Endothelial cell of umbilical vein (primary cell): ENCODE data around the gene PPP3CA. TPM values are rescaled to one million over a fixed set of nuclear protein-coding genes. Genes with fewer than 3 reads are reported as not detected.

Experiments used
- BruUV-seq: library from RNA; stranded (reverse); fragments of 400-500 nt; replicated peaks from 2 replicates; lab custom pipeline; 2021; lab: Mats Ljungman, UMichigan
- CTCF ChIA-PET: fragments of 300-600, 350-600 bp; sonication (Branson Sonifier 250); formaldehyde crosslinking; loops from one replicate; lab custom pipeline; 2021; ENCODE audit warnings: antibody characterized with exemption, inconsistent platforms; lab: Charles Lee
- POLR2A ChIA-PET: fragments of 300-600, 350-600 bp; sonication (Branson Sonifier 250); formaldehyde crosslinking; loops from one replicate; lab custom pipeline; 2021; ENCODE audit warnings: antibody characterized with exemption, inconsistent platforms; lab: Charles Lee
- DNase-seq: peaks from one replicate; pipeline ENCODE4 v3.0.0-alpha.2; 2011; ENCODE audit warnings: low read depth, low spot score
- FAIRE-seq: peaks from 2 replicates; lab custom pipeline; 2011; peaks lifted over from hg19 to GRCh38; lab: Jason Lieb, UNC
- H2AFZ ChIP-seq: 2 replicates; pipeline ENCODE4 v1.6.0; 2012; ENCODE audit warnings: low read depth, low read length, control low read depth, inconsistent platforms
- H3K27ac ChIP-seq: 2 replicates; pipeline ENCODE4 v1.5.1; 2011; ENCODE audit warnings: low read depth, mild to moderate bottlenecking, control low read depth, low read length, moderate library complexity; ENCODE audit not compliant: insufficient read depth
- H3K27me3 ChIP-seq, 2 experiments: 2 replicates each; pipeline versions ENCODE4 v1.6.0 to v1.6.1; 2011; ENCODE audit warnings: low read length in 2 of 2, mixed read lengths in 1 of 2; ENCODE audit not compliant: control insufficient read depth in 2 of 2, insufficient read depth in 2 of 2
- H3K36me3 ChIP-seq, 2 experiments: 2 replicates in 1 of 2; 3 replicates in 1 of 2; pipeline ENCODE4 v1.5.1; 2011; ENCODE audit warnings: low read length in 2 of 2, mild to moderate bottlenecking in 1 of 2, moderate library complexity in 1 of 2; ENCODE audit not compliant: control insufficient read depth in 2 of 2, insufficient read depth in 2 of 2; ENCODE audit errors: extremely low read depth in 1 of 2
- H3K4me1 ChIP-seq: 3 replicates; pipeline ENCODE4 v1.5.1; 2011; ENCODE audit warnings: mild to moderate bottlenecking, low read length; ENCODE audit not compliant: control insufficient read depth, insufficient read depth; ENCODE audit errors: extremely low read depth
- H3K4me2 ChIP-seq: 2 replicates; pipeline ENCODE4 v1.6.1; 2011; ENCODE audit warnings: low read length, control low read depth, mixed read lengths; ENCODE audit not compliant: insufficient read depth
- H3K4me3 ChIP-seq, 3 experiments: fragments of 200-600 bp in 1 of 3; sonication (generic), shearing (Covaris generic) in 1 of 3; replicated peaks in 1 of 3; 2 replicates each; pipeline ENCODE4 v1.5.1; 2011 to 2016; ENCODE audit warnings: control low read depth in 3 of 3, low read length in 3 of 3, mild to moderate bottlenecking in 2 of 3, inconsistent platforms in 1 of 3, low read depth in 1 of 3, moderate library complexity in 1 of 3; ENCODE audit not compliant: insufficient read depth in 1 of 3
- H3K79me2 ChIP-seq: 2 replicates; pipeline ENCODE4 v1.6.0; 2012; ENCODE audit warnings: low read length, inconsistent platforms; ENCODE audit not compliant: control insufficient read depth, insufficient read depth
- H3K9ac ChIP-seq: replicated peaks from 2 replicates; pipeline ENCODE3; 2011; ENCODE audit warnings: low read length, control low read depth; ENCODE audit not compliant: insufficient read depth; ENCODE audit errors: extremely low read depth
- H3K9me1 ChIP-seq: replicated peaks from 3 replicates; pipeline ENCODE4 v1.6.0; 2011; ENCODE audit warnings: mild to moderate bottlenecking, low read length; ENCODE audit not compliant: control insufficient read depth, insufficient read depth; ENCODE audit errors: extremely low read depth
- H3K9me3 ChIP-seq: replicated peaks from 2 replicates; pipeline ENCODE4 v1.5.1; 2012; ENCODE audit warnings: low read length, inconsistent platforms; ENCODE audit not compliant: control insufficient read depth, insufficient read depth
- H4K20me1 ChIP-seq: replicated peaks from 2 replicates; pipeline ENCODE3; 2011; ENCODE audit warnings: mild to moderate bottlenecking, low read length; ENCODE audit not compliant: control insufficient read depth, insufficient read depth; ENCODE audit errors: extremely low read depth
- CTCF ChIP-seq, 2 donors: IDR thresholded peaks; 1 replicate in 1 of 2; 2 replicates in 1 of 2; pipeline ENCODE4 v1.5.1; 2011; ENCODE audit warnings: low read length in 2 of 2, mild to moderate bottlenecking in 2 of 2, moderate library complexity in 2 of 2, control low read depth in 1 of 2, inconsistent platforms in 1 of 2, low read depth in 1 of 2; ENCODE audit not compliant: insufficient read depth in 1 of 2; ENCODE audit errors: extremely low read depth in 1 of 2
- EZH2 ChIP-seq: IDR thresholded peaks from 2 replicates; pipeline ENCODE4 v1.6.1; 2012; ENCODE audit warnings: borderline replicate concordance, low read depth, mild to moderate bottlenecking, moderate library complexity, low read length, inconsistent platforms; ENCODE audit not compliant: severe bottlenecking
- FOS ChIP-seq: IDR thresholded peaks from 2 replicates; pipeline ENCODE4 v1.6.1; 2011; ENCODE audit warnings: mild to moderate bottlenecking, low read length, moderate library complexity, borderline replicate concordance; ENCODE audit not compliant: insufficient read depth
- GATA2 ChIP-seq: IDR thresholded peaks from 2 replicates; pipeline ENCODE4 v1.7.0; 2011; ENCODE audit warnings: low read depth, mild to moderate bottlenecking, moderate library complexity, mixed read lengths, low read length; ENCODE audit not compliant: insufficient read length, insufficient read depth
- JUN ChIP-seq: IDR thresholded peaks from 2 replicates; pipeline ENCODE4 v1.6.1; 2011; ENCODE audit warnings: borderline replicate concordance, low read depth; ENCODE audit not compliant: insufficient read length, insufficient read depth
- MAX ChIP-seq: IDR thresholded peaks from 2 replicates; pipeline ENCODE4 v1.6.1; 2011; ENCODE audit not compliant: insufficient read depth, insufficient read length
- MYC ChIP-seq: IDR thresholded peaks from one replicate; pipeline ENCODE4 v1.6.1; 2011; ENCODE audit warnings: mild to moderate bottlenecking, low read depth, low read length
- POLR2A ChIP-seq: IDR thresholded peaks from 2 replicates; pipeline ENCODE4 v1.6.1; 2012; ENCODE audit warnings: low read depth, mild to moderate bottlenecking, control low read depth, low read length
- POLR2AphosphoS5 ChIP-seq: IDR thresholded peaks from 2 replicates; pipeline ENCODE4 v1.6.1; 2012; ENCODE audit warnings: low read depth, mild to moderate bottlenecking, control low read depth, low read length, moderate library complexity; ENCODE audit not compliant: insufficient read depth
- dilution Hi-C: fragments of 300-500 bp; cut with MboI; formaldehyde crosslinking; loops from one replicate; pipeline ENCODE4 v1.15.0; 2019; ENCODE audit warnings: low sequenced_read_pairs; ENCODE audit not compliant: extremely low pct_ligation_motif_present
- intact Hi-C: fragments of 100-400 bp; cut with micrococcal nuclease; formaldehyde crosslinking; loops from one replicate; pipeline ENCODE4 v1.10.0; 2022
- polyA plus RNA-seq, 4 experiments: library from polyadenylated mRNA; depleted of rRNA in 3 of 4; stranded (reverse) in 3 of 4; unstranded in 1 of 4; fragments of >200 nt; gene quantifications; 2 replicates each; pipeline versions ENCODE4 v1.2.1 to v1.2.3, GENCODE V29; 2011 to 2012; ENCODE audit warnings: missing spikeins in 1 of 4
- total RNA-seq: library from RNA; stranded (reverse); gene quantifications from 2 replicates; pipeline ENCODE4 v1.2.3, GENCODE V29; 2021

The PPP3CA gene
- total and polyA plus RNA-seq, 2 donors (not counting 3 experiments of a cell fraction or from before 2014, with no cell fraction given): 7.0 to 43.3 TPM

- dilution Hi-C loops (no loop called here), intact Hi-C loops (no loop called here)
- BruUV-seq: no TSS peak
- no peak overlapping the region for H2AFZ ChIP-seq
- FAIRE-seq (no peak), DNase-seq (no peak)
- no peak overlapping the region for H3K4me3 ChIP-seq
- no peaks in the 10 kb centered on the region for H3K9me3 ChIP-seq
- no peak overlapping the region for H3K4me2 ChIP-seq
- no peaks in the 10 kb centered on the region for H3K79me2 ChIP-seq
- no peaks in the 10 kb centered on the region for H4K20me1 ChIP-seq
- H3K9ac ChIP-seq: no peak overlapping the region
- H3K4me1 ChIP-seq: peaks cover 3% of the 10 kb centered on the region
- H3K9me1 ChIP-seq: no peaks in the 10 kb centered on the region
- no peaks in the 10 kb centered on the region for H3K36me3 ChIP-seq
- H3K27me3 ChIP-seq: no peaks in the 10 kb centered on the region
- TF ChIP-seq MYC (no peak), POLR2AphosphoS5 (no peak), MAX (no peak), EZH2 (no peak), FOS (no peak), CTCF (IDR thresholded peaks at IDR 0.05; ENCODE audit: extremely low read depth in 1 of 2, insufficient read depth in 1 of 2, low read depth in 1 of 2, low read length in 2 of 2) (no peak), GATA2 (no peak), POLR2A (no peak), JUN (no peak)
- H3K27ac ChIP-seq: no peak overlapping the region
- ChIA-PET POLR2A (no interaction called here), CTCF (interaction anchor here (0.6 kb wide), 2 partner anchors 22 to 785 kb away, joined by 3 to 4 read pairs; no protein-coding TSS in a partner anchor)
Measured at GRCh38 chr4:101157415-101158133, 189.8 kb downstream of the PPP3CA start.
